Measurements from ENCODE around the gene BSN.

BSN gene

GRCh38 chr3:49707113-49707480 lies 152.8 kb downstream of the BSN start:
- no peak for TF ChIP-seq CEBPB (IDR thresholded peaks at IDR 0.05)
- TF ChIP-seq USF1 (IDR thresholded peaks at IDR 0.05): no peak
- TF ChIP-seq MAX (IDR thresholded peaks at IDR 0.05): no peak
- TF ChIP-seq EP300 (IDR thresholded peaks at IDR 0.05; ENCODE audit: borderline replicate concordance): no peak
- no peak for TF ChIP-seq CREB1 (IDR thresholded peaks at IDR 0.05; ENCODE audit: low read depth)
- TF ChIP-seq TCF12 (IDR thresholded peaks at IDR 0.05; ENCODE audit: low read depth): no peak
- TF ChIP-seq TAF1 (IDR thresholded peaks at IDR 0.05; ENCODE audit: low read depth): no peak

GRCh38 chr3:49709852-49710251 lies 155.6 kb downstream of the BSN start:
- TF ChIP-seq MAX (IDR thresholded peaks at IDR 0.05) (no peak), EGR1 (IDR thresholded peaks at IDR 0.05) (no peak)

GRCh38 chr3:49711489-49711888 lies 157.2 kb downstream of the BSN start:
- TF ChIP-seq FOXM1 (IDR thresholded peaks at IDR 0.05; ENCODE audit: borderline replicate concordance, low read depth): no peak
- no peak for TF ChIP-seq RAD21 (IDR thresholded peaks at IDR 0.05; ENCODE audit: low read depth)
- no peak for TF ChIP-seq NFIC (IDR thresholded peaks at IDR 0.05)
- TF ChIP-seq MAX (IDR thresholded peaks at IDR 0.05): no peak
- TF ChIP-seq TEAD4 (IDR thresholded peaks at IDR 0.05): no peak
- no peak for TF ChIP-seq TAF1 (IDR thresholded peaks at IDR 0.05; ENCODE audit: low read depth)
- no peak for TF ChIP-seq CEBPB (IDR thresholded peaks at IDR 0.05)

GRCh38 chr3:49712166-49712565 lies 157.9 kb downstream of the BSN start:
- TF ChIP-seq RAD21 (IDR thresholded peaks at IDR 0.05; ENCODE audit: low read depth) (no peak), MAX (IDR thresholded peaks at IDR 0.05) (no peak)

GRCh38 chr3:49712631-49713317 lies 158.5 kb downstream of the BSN start:
- no peak for TF ChIP-seq CEBPB (IDR thresholded peaks at IDR 0.05)
- TF ChIP-seq REST (IDR thresholded peaks at IDR 0.05; ENCODE audit: low read depth): no peak
- no peak for TF ChIP-seq RAD21 (IDR thresholded peaks at IDR 0.05; ENCODE audit: low read depth)
- no peak for TF ChIP-seq CREB1 (IDR thresholded peaks at IDR 0.05; ENCODE audit: low read depth)
- TF ChIP-seq TCF12 (IDR thresholded peaks at IDR 0.05; ENCODE audit: low read depth): no peak

- no peak for TF ChIP-seq RAD21 (IDR thresholded peaks at IDR 0.05; ENCODE audit: low read depth)
- TF ChIP-seq USF1 (IDR thresholded peaks at IDR 0.05): no peak
- TF ChIP-seq EP300 (IDR thresholded peaks at IDR 0.05; ENCODE audit: borderline replicate concordance): no peak
- no peak for TF ChIP-seq MAX (IDR thresholded peaks at IDR 0.05)
These were observed 159.2 kb downstream of the BSN start for GRCh38 chr3:49713336-49714105.

GRCh38 chr3:49714728-49715550 lies 160.7 kb downstream of the BSN start:
- TF ChIP-seq RAD21 (IDR thresholded peaks at IDR 0.05; ENCODE audit: low read depth) (no peak), REST (IDR thresholded peaks at IDR 0.05; ENCODE audit: low read depth) (peak; percentile 58)
